A673 (cell line): ENCODE measurements around the gene MAPKAP1. TPM values are rescaled to one million over a fixed set of nuclear protein-coding genes. Genes with fewer than 3 reads are reported as not detected.

Source experiments
- BruUV-seq: library from RNA; stranded (reverse); fragments of 400-500 nt; replicated peaks from 2 replicates; lab custom pipeline; 2021; lab: Mats Ljungman, UMichigan
- CTCF ChIA-PET: fragments of 300-600 bp; sonication (Branson Sonifier 250); formaldehyde crosslinking; loops from one replicate; lab custom pipeline; 2022; ENCODE audit warnings: antibody characterized with exemption; lab: Charles Lee
- POLR2A ChIA-PET: fragments of 300-600 bp; sonication (Branson Sonifier 250); formaldehyde crosslinking; loops from one replicate; lab custom pipeline; 2022; ENCODE audit warnings: antibody characterized with exemption; ENCODE audit not compliant: low non-redundant PET; lab: Charles Lee
- DNase-seq: peaks from one replicate; pipeline ENCODE4 v3.0.0-alpha.2; 2015; ENCODE audit warnings: low spot score
- H3K27ac ChIP-seq: fragments of 200-600 bp; sonication (generic); 2 replicates; pipeline ENCODE4 v1.5.1; 2016; ENCODE audit warnings: mixed run types, low read depth, mild to moderate bottlenecking, mixed read lengths, antibody characterized with exemption, low read length; ENCODE audit not compliant: poor library complexity, severe bottlenecking
- H3K27me3 ChIP-seq: fragments of 200-600 bp; sonication (generic); replicated peaks from 2 replicates; pipeline ENCODE4 v1.6.1; 2017; ENCODE audit warnings: mixed run types, low read depth, mild to moderate bottlenecking, mixed read lengths, antibody characterized with exemption, low read length; ENCODE audit not compliant: insufficient read depth, poor library complexity
- H3K36me3 ChIP-seq: fragments of 200-600 bp; sonication (generic); 2 replicates; pipeline ENCODE4 v1.6.1; 2016; ENCODE audit warnings: mixed run types, mild to moderate bottlenecking, mixed read lengths, antibody characterized with exemption, low read length; ENCODE audit not compliant: insufficient read depth, poor library complexity, severe bottlenecking
- H3K4me1 ChIP-seq: fragments of 200-600 bp; sonication (generic); 2 replicates; pipeline ENCODE4 v1.6.1; 2017; ENCODE audit warnings: mixed run types, mild to moderate bottlenecking, mixed read lengths, antibody characterized with exemption, low read length; ENCODE audit not compliant: insufficient read depth, poor library complexity, severe bottlenecking
- H3K4me3 ChIP-seq: fragments of 200-600 bp; sonication (generic); 2 replicates; pipeline ENCODE4 v1.5.1; 2016; ENCODE audit warnings: low read depth, mixed run types, mild to moderate bottlenecking, mixed read lengths, low read length; ENCODE audit not compliant: poor library complexity, severe bottlenecking
- H3K9me3 ChIP-seq: fragments of 200-600 bp; sonication (generic); 2 replicates; pipeline ENCODE4 v1.6.1; 2016; ENCODE audit warnings: mixed run types, low read depth, mild to moderate bottlenecking, mixed read lengths, antibody characterized with exemption, low read length; ENCODE audit not compliant: poor library complexity, severe bottlenecking
- EZH2 ChIP-seq: fragments of 200-600 bp; sonication (generic); IDR thresholded peaks from 2 replicates; pipeline ENCODE4 v1.6.1; 2017; ENCODE audit warnings: borderline replicate concordance, low read depth, mild to moderate bottlenecking, mixed read lengths, antibody characterized with exemption, low read length; ENCODE audit not compliant: poor library complexity, severe bottlenecking
- intact Hi-C: fragments of 100-400 bp; cut with micrococcal nuclease; formaldehyde crosslinking; loops from one replicate; pipeline ENCODE4 v1.10.0; 2022; ENCODE audit not compliant: unreplicated experiment
- total RNA-seq: library from RNA; stranded (reverse); gene quantifications from 2 replicates; pipeline ENCODE4 v1.2.3, GENCODE V29; 2021
- TF ChIP-seq, protein P1 (sequence below): fragments of 300-800, 200-600 bp; sonication (generic); conservative IDR thresholded peaks from 2 replicates; pipeline ENCODE4 v1.5.1; 2017; ENCODE audit warnings: low read depth, mild to moderate bottlenecking, antibody characterized with exemption, low read length, moderate library complexity, mixed read lengths

The MAPKAP1 gene
- total RNA-seq, 1 experiment from 2014 or later = 98.7 TPM

DNA sequence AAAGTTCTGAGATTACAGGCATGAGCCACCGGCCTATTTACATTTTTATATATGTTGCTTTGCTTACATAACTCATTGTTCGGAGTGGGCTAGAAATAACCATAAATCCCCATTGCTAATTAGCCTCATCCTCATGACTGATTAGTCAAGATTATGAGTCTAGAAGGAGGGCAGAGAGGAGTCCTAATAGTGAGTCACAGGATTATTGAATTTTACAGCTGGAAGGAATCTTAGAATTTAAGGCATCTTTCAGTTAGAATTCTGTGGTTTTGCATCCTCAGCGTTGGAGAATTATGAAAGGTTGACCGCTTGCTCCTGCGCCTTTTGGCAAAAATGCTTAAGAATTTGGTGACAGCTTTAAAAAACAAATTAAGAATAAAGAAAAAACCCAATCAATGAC is 37.6 kb upstream of the MAPKAP1 start:
- Histone ChIP-seq H3K36me3 (no peaks in the 10 kb centered on the region), H3K27me3 (peaks cover 71% of the 10 kb centered on the region), H3K9me3 (no peaks in the 10 kb centered on the region), H3K27ac (no peak overlapping the region), H3K4me1 (peaks cover 19% of the 10 kb centered on the region), H3K4me3 (no peak overlapping the region)
- intact Hi-C loops = no loop called here
- DNase-seq = no peak
- BruUV-seq = no TSS peak
- CTCF ChIA-PET = no interaction called here
- no peak for TF ChIP-seq EZH2
- TF ChIP-seq, protein P1, sequence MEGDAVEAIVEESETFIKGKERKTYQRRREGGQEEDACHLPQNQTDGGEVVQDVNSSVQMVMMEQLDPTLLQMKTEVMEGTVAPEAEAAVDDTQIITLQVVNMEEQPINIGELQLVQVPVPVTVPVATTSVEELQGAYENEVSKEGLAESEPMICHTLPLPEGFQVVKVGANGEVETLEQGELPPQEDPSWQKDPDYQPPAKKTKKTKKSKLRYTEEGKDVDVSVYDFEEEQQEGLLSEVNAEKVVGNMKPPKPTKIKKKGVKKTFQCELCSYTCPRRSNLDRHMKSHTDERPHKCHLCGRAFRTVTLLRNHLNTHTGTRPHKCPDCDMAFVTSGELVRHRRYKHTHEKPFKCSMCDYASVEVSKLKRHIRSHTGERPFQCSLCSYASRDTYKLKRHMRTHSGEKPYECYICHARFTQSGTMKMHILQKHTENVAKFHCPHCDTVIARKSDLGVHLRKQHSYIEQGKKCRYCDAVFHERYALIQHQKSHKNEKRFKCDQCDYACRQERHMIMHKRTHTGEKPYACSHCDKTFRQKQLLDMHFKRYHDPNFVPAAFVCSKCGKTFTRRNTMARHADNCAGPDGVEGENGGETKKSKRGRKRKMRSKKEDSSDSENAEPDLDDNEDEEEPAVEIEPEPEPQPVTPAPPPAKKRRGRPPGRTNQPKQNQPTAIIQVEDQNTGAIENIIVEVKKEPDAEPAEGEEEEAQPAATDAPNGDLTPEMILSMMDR = no peak
- POLR2A ChIA-PET = interaction anchor here (0.7 kb wide), 1 partner anchor 13 kb away, joined by 3 read pairs; no protein-coding TSS in a partner anchor

DNA sequence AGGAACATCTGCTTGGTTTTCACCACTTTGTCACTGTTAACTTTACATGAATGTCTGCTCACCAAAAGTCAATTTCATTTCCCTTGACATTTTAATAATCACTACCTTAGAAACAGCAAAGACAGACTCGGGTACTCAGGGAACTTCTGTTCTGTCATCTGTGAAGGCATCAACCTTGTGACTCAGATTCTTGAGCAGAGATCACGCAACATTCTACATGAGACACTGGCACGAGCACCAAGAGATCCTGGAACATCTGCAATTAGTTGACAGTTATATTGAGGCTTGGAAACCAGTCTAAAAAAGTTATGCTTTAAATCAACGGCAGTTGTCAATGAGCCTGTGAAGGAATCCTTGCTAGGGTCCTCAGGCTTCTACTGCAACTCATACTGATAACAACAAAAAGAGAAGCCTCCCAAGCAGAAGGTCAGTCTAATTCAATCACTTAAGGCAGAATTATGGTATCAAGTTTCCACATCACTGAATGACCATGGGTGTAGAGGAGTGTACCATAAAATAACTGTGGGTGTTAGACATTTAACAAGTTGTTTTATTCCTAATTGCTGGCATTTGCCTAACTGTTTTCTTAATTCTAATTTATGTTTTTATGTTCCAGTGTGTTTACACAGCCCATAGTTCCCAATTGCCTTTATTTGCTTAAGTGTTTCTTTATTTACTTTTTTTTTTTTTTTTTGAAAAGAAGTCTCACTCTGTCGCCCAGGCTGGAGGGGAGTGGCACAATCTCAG is 36.8 kb upstream of the MAPKAP1 start:
- no peaks in the 10 kb centered on the region for H3K36me3 ChIP-seq
- CTCF ChIA-PET = no interaction called here
- intact Hi-C loops = no loop called here

GRCh38 chr9:125742657-125743056 is 35.6 kb upstream of the MAPKAP1 start:
- intact Hi-C loops = no loop called here
- Histone ChIP-seq H3K9me3 (no peaks in the 10 kb centered on the region), H3K4me3 (no peak overlapping the region), H3K36me3 (no peaks in the 10 kb centered on the region), H3K4me1 (peaks cover 10% of the 10 kb centered on the region), H3K27ac (no peak overlapping the region), H3K27me3 (peaks cover 54% of the 10 kb centered on the region)
- TF ChIP-seq, protein P1 = no peak
- no peak for TF ChIP-seq EZH2
- ChIA-PET CTCF (no interaction called here), POLR2A (no interaction called here)
- no peak for DNase-seq
- BruUV-seq = no TSS peak

More for the DNA sequence above, 36.8 kb upstream of the MAPKAP1 start:
- BruUV-seq = no TSS peak
- TF ChIP-seq, protein P1 = no peak
- no peak for TF ChIP-seq EZH2
- no peak for DNase-seq
- POLR2A ChIA-PET = no interaction called here
- Histone ChIP-seq H3K4me1 (peaks cover 19% of the 10 kb centered on the region), H3K9me3 (no peaks in the 10 kb centered on the region), H3K4me3 (no peak overlapping the region), H3K27ac (no peak overlapping the region), H3K27me3 (peaks cover 63% of the 10 kb centered on the region)
